WTC11 (cell line): ENCODE data around the gene ADAMTSL5. TPM values are rescaled to one million over a fixed set of nuclear protein-coding genes. Genes with fewer than 3 reads are reported as not detected.

Experiments
- ATF3 ChIP-seq: sonication (generic); formaldehyde crosslinking; conservative IDR thresholded peaks from 2 replicates; pipeline ENCODE4 v1.8.1; 2022; ENCODE audit warnings: mild to moderate bottlenecking, missing genetic modification reagents
- EMX1 ChIP-seq: fragments of 250-450 bp; sonication (Bioruptor Pico); IDR thresholded peaks from 2 replicates; pipeline ENCODE4 v1.8.0; 2021; ENCODE audit warnings: mild to moderate bottlenecking
- ESRRA ChIP-seq: sonication (generic); formaldehyde crosslinking; IDR thresholded peaks from 2 replicates; pipeline ENCODE4 v1.8.1; 2022; ENCODE audit warnings: mild to moderate bottlenecking, missing genetic modification reagents, borderline replicate concordance
- FOXK1 ChIP-seq: sonication (generic); formaldehyde crosslinking; IDR thresholded peaks from 2 replicates; pipeline ENCODE4 v1.8.0; 2022; ENCODE audit warnings: mild to moderate bottlenecking, moderate library complexity, missing genetic modification reagents
- FOXP1 ChIP-seq: sonication (generic); formaldehyde crosslinking; IDR thresholded peaks from 2 replicates; pipeline ENCODE4 v1.8.0; 2022; ENCODE audit warnings: missing genetic modification reagents, mild to moderate bottlenecking, moderate library complexity, borderline replicate concordance
- IRF2 ChIP-seq: sonication (generic); formaldehyde crosslinking; IDR thresholded peaks from 2 replicates; pipeline ENCODE4 v1.8.0; 2022; ENCODE audit warnings: low read depth, missing genetic modification reagents, borderline replicate concordance
- KAT7 ChIP-seq: sonication (generic); formaldehyde crosslinking; IDR thresholded peaks from 2 replicates; pipeline ENCODE4 v1.8.1; 2023; ENCODE audit warnings: missing genetic modification reagents, mild to moderate bottlenecking, borderline replicate concordance
- MLX ChIP-seq: sonication (generic); formaldehyde crosslinking; IDR thresholded peaks from 2 replicates; pipeline ENCODE4 v1.8.1; 2023; ENCODE audit warnings: mild to moderate bottlenecking, missing genetic modification reagents, moderate library complexity
- MYBL2 ChIP-seq: sonication (generic); formaldehyde crosslinking; IDR thresholded peaks from 2 replicates; pipeline ENCODE4 v1.8.1; 2023; ENCODE audit warnings: mild to moderate bottlenecking, moderate library complexity, missing genetic modification reagents
- NFATC4 ChIP-seq: fragments of 250-450 bp; sonication (Bioruptor Pico); IDR thresholded peaks from 2 replicates; pipeline ENCODE4 v1.9.0; 2021; ENCODE audit warnings: mild to moderate bottlenecking
- NFE2L1 ChIP-seq: sonication (generic); formaldehyde crosslinking; IDR thresholded peaks from 2 replicates; pipeline ENCODE4 v1.8.1; 2023; ENCODE audit warnings: missing genetic modification reagents
- NR2C2 ChIP-seq: sonication (generic); formaldehyde crosslinking; IDR thresholded peaks from 2 replicates; pipeline ENCODE4 v1.8.0; 2022; ENCODE audit warnings: mild to moderate bottlenecking, missing genetic modification reagents
- RELA ChIP-seq: sonication (generic); formaldehyde crosslinking; IDR thresholded peaks from 2 replicates; pipeline ENCODE4 v1.8.1; 2022; ENCODE audit warnings: missing genetic modification reagents, mild to moderate bottlenecking, borderline replicate concordance
- SOX15 ChIP-seq: fragments of 250-450 bp; sonication (Bioruptor Pico); IDR thresholded peaks from 2 replicates; pipeline ENCODE4 v1.9.0; 2021; ENCODE audit warnings: mild to moderate bottlenecking
- SP1 ChIP-seq: sonication (generic); formaldehyde crosslinking; conservative IDR thresholded peaks from 2 replicates; pipeline ENCODE4 v1.8.1; 2022; ENCODE audit warnings: missing genetic modification reagents
- ZNF138 ChIP-seq: sonication (generic); formaldehyde crosslinking; conservative IDR thresholded peaks from 2 replicates; pipeline ENCODE4 v1.8.1; 2022; ENCODE audit warnings: mild to moderate bottlenecking, moderate library complexity, missing genetic modification reagents
- ZNF219 ChIP-seq: sonication (generic); formaldehyde crosslinking; IDR thresholded peaks from 2 replicates; pipeline ENCODE4 v1.8.0; 2023; ENCODE audit warnings: missing genetic modification reagents, mild to moderate bottlenecking, borderline replicate concordance
- ZNF232 ChIP-seq: sonication (generic); formaldehyde crosslinking; IDR thresholded peaks from 2 replicates; pipeline ENCODE4 v1.8.0; 2022; ENCODE audit warnings: mild to moderate bottlenecking, missing genetic modification reagents
- ZNF396 ChIP-seq: fragments of 250-450 bp; sonication (Bioruptor Pico); IDR thresholded peaks from 2 replicates; pipeline ENCODE4 v1.8.0; 2021; ENCODE audit warnings: mild to moderate bottlenecking, moderate library complexity, borderline replicate concordance
- ZNF416 ChIP-seq: fragments of 250-450 bp; sonication (Bioruptor Pico); IDR thresholded peaks from 2 replicates; pipeline ENCODE4 v1.9.0; 2021; ENCODE audit warnings: mild to moderate bottlenecking, inconsistent platforms
- ZNF532 ChIP-seq: fragments of 250-450 bp; sonication (Bioruptor Pico); IDR thresholded peaks from 2 replicates; pipeline ENCODE4 v1.9.0; 2021; ENCODE audit warnings: mild to moderate bottlenecking, borderline replicate concordance
- total RNA-seq: library from RNA; stranded (reverse); gene quantifications from 3 replicates; pipeline ENCODE4 v1.2.3, GENCODE V29; 2021
- TF ChIP-seq, protein P1 (sequence below): fragments of 250-450 bp; sonication (Bioruptor Pico); IDR thresholded peaks from 2 replicates; pipeline ENCODE4 v1.9.0; 2021; ENCODE audit warnings: mild to moderate bottlenecking
- TF ChIP-seq, protein P2 (sequence below): sonication (generic); formaldehyde crosslinking; IDR thresholded peaks from 2 replicates; pipeline ENCODE4 v1.8.0; 2023; ENCODE audit warnings: mild to moderate bottlenecking, missing genetic modification reagents
- TF ChIP-seq, protein P3 (sequence below): sonication (generic); formaldehyde crosslinking; IDR thresholded peaks from 2 replicates; pipeline ENCODE4 v1.8.1; 2023; ENCODE audit warnings: mild to moderate bottlenecking, missing genetic modification reagents
- TF ChIP-seq, protein P4 (sequence below): sonication (generic); formaldehyde crosslinking; IDR thresholded peaks from 2 replicates; pipeline ENCODE4 v1.8.1; 2022; ENCODE audit warnings: missing genetic modification reagents, borderline replicate concordance
- TF ChIP-seq, protein P5 (sequence below): sonication (generic); formaldehyde crosslinking; IDR thresholded peaks from 2 replicates; pipeline ENCODE4 v1.8.1; 2023; ENCODE audit warnings: mild to moderate bottlenecking, missing genetic modification reagents, moderate library complexity

The ADAMTSL5 gene
- total RNA-seq, 1 experiment from 2014 or later = 1.5 TPM

- TF ChIP-seq RELA (CRISPR knock-in tag) (no peak), EMX1 (CRISPR knock-in tag) (no peak), NFATC4 (CRISPR knock-in tag) (no peak), SOX15 (no peak), NFE2L1 (CRISPR knock-in tag) (no peak), ZNF532 (no peak), MLX (CRISPR knock-in tag) (no peak), SP1 (CRISPR knock-in tag) (peak; percentile 93), ESRRA (CRISPR knock-in tag) (peak; percentile 59; the same call in 1 of the 2 replicates), MYBL2 (peak; percentile 34; the same call in 1 of the 2 replicates), IRF2 (CRISPR knock-in tag) (no peak), ZNF416 (CRISPR knock-in tag) (0 out of 2 replicates have a peak, but pooled peaks have one; percentile 37), ZNF396 (CRISPR knock-in tag) (no peak), ZNF219 (CRISPR knock-in tag) (no peak), NR2C2 (no peak), FOXK1 (CRISPR knock-in tag) (no peak; the same call in 1 of the 2 replicates), FOXP1 (CRISPR knock-in tag) (peak; percentile 34; the same call in 1 of the 2 replicates), ZNF232 (CRISPR knock-in tag) (no peak), ATF3 (CRISPR knock-in tag) (no peak), ZNF138 (CRISPR knock-in tag) (no peak; the same call in 1 of the 2 replicates), KAT7 (CRISPR knock-in tag) (no peak)
- TF ChIP-seq, protein P1, sequence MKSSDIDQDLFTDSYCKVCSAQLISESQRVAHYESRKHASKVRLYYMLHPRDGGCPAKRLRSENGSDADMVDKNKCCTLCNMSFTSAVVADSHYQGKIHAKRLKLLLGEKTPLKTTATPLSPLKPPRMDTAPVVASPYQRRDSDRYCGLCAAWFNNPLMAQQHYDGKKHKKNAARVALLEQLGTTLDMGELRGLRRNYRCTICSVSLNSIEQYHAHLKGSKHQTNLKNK = no peak
- TF ChIP-seq, protein P2, sequence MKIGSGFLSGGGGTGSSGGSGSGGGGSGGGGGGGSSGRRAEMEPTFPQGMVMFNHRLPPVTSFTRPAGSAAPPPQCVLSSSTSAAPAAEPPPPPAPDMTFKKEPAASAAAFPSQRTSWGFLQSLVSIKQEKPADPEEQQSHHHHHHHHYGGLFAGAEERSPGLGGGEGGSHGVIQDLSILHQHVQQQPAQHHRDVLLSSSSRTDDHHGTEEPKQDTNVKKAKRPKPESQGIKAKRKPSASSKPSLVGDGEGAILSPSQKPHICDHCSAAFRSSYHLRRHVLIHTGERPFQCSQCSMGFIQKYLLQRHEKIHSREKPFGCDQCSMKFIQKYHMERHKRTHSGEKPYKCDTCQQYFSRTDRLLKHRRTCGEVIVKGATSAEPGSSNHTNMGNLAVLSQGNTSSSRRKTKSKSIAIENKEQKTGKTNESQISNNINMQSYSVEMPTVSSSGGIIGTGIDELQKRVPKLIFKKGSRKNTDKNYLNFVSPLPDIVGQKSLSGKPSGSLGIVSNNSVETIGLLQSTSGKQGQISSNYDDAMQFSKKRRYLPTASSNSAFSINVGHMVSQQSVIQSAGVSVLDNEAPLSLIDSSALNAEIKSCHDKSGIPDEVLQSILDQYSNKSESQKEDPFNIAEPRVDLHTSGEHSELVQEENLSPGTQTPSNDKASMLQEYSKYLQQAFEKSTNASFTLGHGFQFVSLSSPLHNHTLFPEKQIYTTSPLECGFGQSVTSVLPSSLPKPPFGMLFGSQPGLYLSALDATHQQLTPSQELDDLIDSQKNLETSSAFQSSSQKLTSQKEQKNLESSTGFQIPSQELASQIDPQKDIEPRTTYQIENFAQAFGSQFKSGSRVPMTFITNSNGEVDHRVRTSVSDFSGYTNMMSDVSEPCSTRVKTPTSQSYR (CRISPR knock-in tag) = 0 out of 2 replicates have a peak, but pooled peaks have one; percentile 14
- TF ChIP-seq, protein P3, sequence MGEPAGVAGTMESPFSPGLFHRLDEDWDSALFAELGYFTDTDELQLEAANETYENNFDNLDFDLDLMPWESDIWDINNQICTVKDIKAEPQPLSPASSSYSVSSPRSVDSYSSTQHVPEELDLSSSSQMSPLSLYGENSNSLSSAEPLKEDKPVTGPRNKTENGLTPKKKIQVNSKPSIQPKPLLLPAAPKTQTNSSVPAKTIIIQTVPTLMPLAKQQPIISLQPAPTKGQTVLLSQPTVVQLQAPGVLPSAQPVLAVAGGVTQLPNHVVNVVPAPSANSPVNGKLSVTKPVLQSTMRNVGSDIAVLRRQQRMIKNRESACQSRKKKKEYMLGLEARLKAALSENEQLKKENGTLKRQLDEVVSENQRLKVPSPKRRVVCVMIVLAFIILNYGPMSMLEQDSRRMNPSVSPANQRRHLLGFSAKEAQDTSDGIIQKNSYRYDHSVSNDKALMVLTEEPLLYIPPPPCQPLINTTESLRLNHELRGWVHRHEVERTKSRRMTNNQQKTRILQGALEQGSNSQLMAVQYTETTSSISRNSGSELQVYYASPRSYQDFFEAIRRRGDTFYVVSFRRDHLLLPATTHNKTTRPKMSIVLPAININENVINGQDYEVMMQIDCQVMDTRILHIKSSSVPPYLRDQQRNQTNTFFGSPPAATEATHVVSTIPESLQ (CRISPR knock-in tag) = no peak
- TF ChIP-seq, protein P4, sequence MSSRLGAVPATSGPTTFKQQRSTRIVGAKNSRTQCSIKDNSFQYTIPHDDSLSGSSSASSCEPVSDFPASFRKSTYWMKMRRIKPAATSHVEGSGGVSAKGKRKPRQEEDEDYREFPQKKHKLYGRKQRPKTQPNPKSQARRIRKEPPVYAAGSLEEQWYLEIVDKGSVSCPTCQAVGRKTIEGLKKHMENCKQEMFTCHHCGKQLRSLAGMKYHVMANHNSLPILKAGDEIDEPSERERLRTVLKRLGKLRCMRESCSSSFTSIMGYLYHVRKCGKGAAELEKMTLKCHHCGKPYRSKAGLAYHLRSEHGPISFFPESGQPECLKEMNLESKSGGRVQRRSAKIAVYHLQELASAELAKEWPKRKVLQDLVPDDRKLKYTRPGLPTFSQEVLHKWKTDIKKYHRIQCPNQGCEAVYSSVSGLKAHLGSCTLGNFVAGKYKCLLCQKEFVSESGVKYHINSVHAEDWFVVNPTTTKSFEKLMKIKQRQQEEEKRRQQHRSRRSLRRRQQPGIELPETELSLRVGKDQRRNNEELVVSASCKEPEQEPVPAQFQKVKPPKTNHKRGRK (CRISPR knock-in tag) = no peak
- TF ChIP-seq, protein P5, sequence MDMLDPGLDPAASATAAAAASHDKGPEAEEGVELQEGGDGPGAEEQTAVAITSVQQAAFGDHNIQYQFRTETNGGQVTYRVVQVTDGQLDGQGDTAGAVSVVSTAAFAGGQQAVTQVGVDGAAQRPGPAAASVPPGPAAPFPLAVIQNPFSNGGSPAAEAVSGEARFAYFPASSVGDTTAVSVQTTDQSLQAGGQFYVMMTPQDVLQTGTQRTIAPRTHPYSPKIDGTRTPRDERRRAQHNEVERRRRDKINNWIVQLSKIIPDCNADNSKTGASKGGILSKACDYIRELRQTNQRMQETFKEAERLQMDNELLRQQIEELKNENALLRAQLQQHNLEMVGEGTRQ (CRISPR knock-in tag) = peak; percentile 97
Observed at GRCh38 chr19:1478934-1479707, 33.7 kb downstream of the ADAMTSL5 start, which contains the start of gene C19orf25 (continued).
